Suprapubic skin (tissue), 4 donors: ENCODE data around the gene IZUMO2.

ENCODE experiments used
- CTCF ChIP-seq, 2 donors: fragments of 200-600 bp in 1 of 2; fragments of 450-650 bp in 1 of 2; sonication (generic) in 1 of 2; IDR thresholded peaks; one replicate each; pipeline ENCODE4 v1.5.1; 2016 to 2019; ENCODE audit warnings: antibody characterized with exemption in 2 of 2, mild to moderate bottlenecking in 1 of 2, moderate library complexity in 1 of 2
- EP300 ChIP-seq: sonication (generic); formaldehyde crosslinking; IDR thresholded peaks from one replicate; pipeline ENCODE4 v1.6.1; 2017; ENCODE audit warnings: antibody characterized with exemption
- POLR2A ChIP-seq, 2 donors: fragments of 450-650 bp; IDR thresholded peaks; one replicate each; pipeline ENCODE4 v1.6.1; 2017; ENCODE audit warnings: antibody characterized with exemption in 2 of 2, mild to moderate bottlenecking in 2 of 2, moderate library complexity in 2 of 2
- POLR2AphosphoS5 ChIP-seq, 3 donors: sonication (generic); formaldehyde crosslinking; IDR thresholded peaks; one replicate each; pipeline ENCODE4 v1.6.1; 2017; ENCODE audit warnings: antibody characterized with exemption in 3 of 3

DNA sequence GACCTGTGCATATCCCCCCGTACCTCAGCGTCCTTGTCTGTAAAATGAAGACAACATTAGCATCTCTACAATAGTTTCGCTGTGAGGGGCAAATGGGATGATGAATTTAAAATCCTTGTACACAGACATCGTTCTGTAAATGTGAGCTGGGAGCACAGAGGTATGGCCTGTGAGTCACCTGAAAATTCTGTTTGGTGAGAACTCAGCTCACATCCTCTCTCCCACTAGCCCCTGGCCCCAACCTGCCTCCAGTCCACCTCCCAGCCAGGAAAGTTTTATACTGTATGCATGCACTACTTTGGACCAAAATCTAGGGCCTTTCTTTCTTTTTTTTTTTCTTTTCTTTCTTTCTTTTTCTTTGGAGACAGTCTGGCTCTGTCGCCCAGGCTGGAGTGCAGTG, 8.7 kb upstream of the IZUMO2 start:
- TF ChIP-seq POLR2A (IDR thresholded peaks at IDR 0.05) (no peak), CTCF (IDR thresholded peaks at IDR 0.05) (no peak), POLR2AphosphoS5 (IDR thresholded peaks at IDR 0.05) (no peak), EP300 (no peak)
